PC-3 (cell line): ENCODE data around the gene DRAM1. TPM values are rescaled to one million over a fixed set of nuclear protein-coding genes. Genes with fewer than 3 reads are reported as not detected.

Source experiments
- ATAC-seq: fragments of 200-7000 bp; cut with Tn5 transposase; 2 replicates; pipeline ENCODE4 v1.9.1; 2020; ENCODE audit warnings: mild to moderate bottlenecking, moderate library complexity
- BruUV-seq: library from RNA; stranded (reverse); fragments of 400-500 nt; replicated peaks from 2 replicates; lab custom pipeline; 2021; lab: Mats Ljungman, UMichigan
- CTCF ChIA-PET: fragments of 300-600 bp; sonication (Branson Sonifier 250); formaldehyde crosslinking; loops from one replicate; lab custom pipeline; 2022; ENCODE audit warnings: antibody characterized with exemption; lab: Charles Lee
- POLR2A ChIA-PET: fragments of 300-600 bp; sonication (Branson Sonifier 250); formaldehyde crosslinking; loops from one replicate; lab custom pipeline; 2022; ENCODE audit warnings: antibody characterized with exemption; ENCODE audit not compliant: unreplicated experiment; lab: Charles Lee
- DNase-seq: peaks from one replicate; pipeline ENCODE4 v3.0.0-alpha.2; 2015
- H2AFZ ChIP-seq: fragments of 300-600 bp; sonication (generic); 2 replicates; pipeline ENCODE4 v1.6.0; 2016; ENCODE audit warnings: antibody characterized with exemption, low read length
- H3F3A ChIP-seq: fragments of 300-600 bp; sonication (generic); one replicate; pipeline ENCODE4 v1.6.0; 2017; ENCODE audit warnings: antibody characterized with exemption, low read length, control low read depth, mild to moderate bottlenecking; ENCODE audit not compliant: unreplicated experiment
- H3K27ac ChIP-seq: fragments of 300-600 bp; sonication (generic); 2 replicates; pipeline ENCODE4 v1.5.1; 2016; ENCODE audit warnings: mild to moderate bottlenecking, low read length
- H3K27me3 ChIP-seq: fragments of 300-600 bp; sonication (generic); 2 replicates; pipeline ENCODE4 v1.6.1; 2016; ENCODE audit warnings: low read length, mixed read lengths
- H3K36me3 ChIP-seq: fragments of 300-600 bp; sonication (generic); 2 replicates; pipeline ENCODE4 v1.6.1; 2016; ENCODE audit warnings: low read depth, mixed run types, low read length, mixed read lengths
- H3K4me1 ChIP-seq: fragments of 300-600 bp; sonication (generic); 2 replicates; pipeline ENCODE4 v1.5.1; 2016; ENCODE audit warnings: low read length; ENCODE audit not compliant: insufficient read depth
- H3K4me2 ChIP-seq: fragments of 300-600 bp; sonication (generic); 2 replicates; pipeline ENCODE4 v1.6.0; 2016; ENCODE audit warnings: low read length
- H3K4me3 ChIP-seq: fragments of 300-600 bp; sonication (generic); 2 replicates; pipeline ENCODE4 v1.5.1; 2016; ENCODE audit warnings: mild to moderate bottlenecking, low read length, mixed read lengths
- H3K79me2 ChIP-seq: fragments of 300-600 bp; sonication (generic); 2 replicates; pipeline ENCODE4 v1.6.1; 2017; ENCODE audit warnings: low read length, mixed read lengths
- H3K9ac ChIP-seq: fragments of 300-600 bp; sonication (generic); 2 replicates; pipeline ENCODE4 v1.6.0; 2016; ENCODE audit warnings: mild to moderate bottlenecking, low read length
- H3K9me2 ChIP-seq: fragments of 300-600 bp; sonication (generic); replicated peaks from 2 replicates; pipeline ENCODE4 v1.6.1; 2016; ENCODE audit warnings: mixed run types, low read length, mixed read lengths
- H3K9me3 ChIP-seq: fragments of 300-600 bp; sonication (generic); 2 replicates; pipeline ENCODE4 v1.6.1; 2016; ENCODE audit warnings: low read length, mixed read lengths
- H4K20me1 ChIP-seq: fragments of 300-600 bp; sonication (generic); 2 replicates; pipeline ENCODE4 v1.6.1; 2016; ENCODE audit warnings: low read length, mixed read lengths
- CTCF ChIP-seq: fragments of 300-600 bp; sonication (generic); conservative IDR thresholded peaks from 2 replicates; pipeline ENCODE4 v1.5.1; 2017; ENCODE audit warnings: antibody characterized with exemption, low read depth, mild to moderate bottlenecking, low read length
- EZH2 ChIP-seq: fragments of 300-600 bp; sonication (generic); IDR thresholded peaks from one replicate; pipeline ENCODE4 v1.6.1; 2017; ENCODE audit warnings: antibody characterized with exemption, mild to moderate bottlenecking, low read length; ENCODE audit not compliant: unreplicated experiment
- EZH2phosphoT487 ChIP-seq: fragments of 300-600 bp; sonication (generic); IDR thresholded peaks from 2 replicates; pipeline ENCODE4 v1.6.1; 2018; ENCODE audit warnings: mild to moderate bottlenecking, antibody characterized with exemption, low read length, borderline replicate concordance
- intact Hi-C: fragments of 100-400 bp; cut with micrococcal nuclease; formaldehyde crosslinking; loops from 2 replicates; pipeline ENCODE4 v1.9.0; 2023
- total RNA-seq: library from RNA; depleted of rRNA; stranded (reverse); fragments of >200 nt; gene quantifications from 2 replicates; pipeline ENCODE4 v1.2.3, GENCODE V29; 2014

DRAM1 gene
- total RNA-seq, 1 experiment from 2014 or later, result 5.2 TPM

GRCh38 chr12:101832030-101832429 is 45.4 kb upstream of the DRAM1 start:
- Histone ChIP-seq H3K9me2 (no peaks in the 10 kb centered on the region), H3K4me1 (peaks cover 10% of the 10 kb centered on the region), H3K9ac (no peak overlapping the region), H3K4me3 (no peak overlapping the region), H3F3A (no peaks in the 10 kb centered on the region), H3K79me2 (peaks cover 20% of the 10 kb centered on the region), H3K36me3 (no peaks in the 10 kb centered on the region), H3K9me3 (no peaks in the 10 kb centered on the region), H3K27ac (no peak overlapping the region), H2AFZ (no peak overlapping the region), H4K20me1 (no peaks in the 10 kb centered on the region), H3K4me2 (no peak overlapping the region), H3K27me3 (no peaks in the 10 kb centered on the region)
- POLR2A ChIA-PET, result no interaction called here
- peak; percentile 33 for DNase-seq
- no peak for ATAC-seq
- intact Hi-C loops, result loop anchor here (5.0 kb wide), 2 partner anchors 60 to 135 kb away; partner anchors contain the start of gene CHPT1
- BruUV-seq, result no TSS peak
- TF ChIP-seq CTCF (no peak), EZH2phosphoT487 (no peak), EZH2 (no peak)
- CTCF ChIA-PET, result no interaction called here

- no peak for TF ChIP-seq CTCF
- TF ChIP-seq EZH2, result no peak
- TF ChIP-seq EZH2phosphoT487, result no peak
- intact Hi-C loops, result no loop called here
- POLR2A ChIA-PET, result interaction anchor here (0.7 kb wide), 1 partner anchor 184 kb away, joined by 52 read pairs; no protein-coding TSS in a partner anchor
Observed at GRCh38 chr12:101838628-101839323, 38.6 kb upstream of the DRAM1 start.

More at GRCh38 chr12:101838628-101839323, 38.6 kb upstream of the DRAM1 start:
- ATAC-seq, result no peak
- Histone ChIP-seq H3K36me3 (no peaks in the 10 kb centered on the region), H3K4me3 (no peak overlapping the region), H2AFZ (no peak overlapping the region), H3K9me3 (no peaks in the 10 kb centered on the region), H3K27ac (no peak overlapping the region), H3K9me2 (no peaks in the 10 kb centered on the region), H3K9ac (no peak overlapping the region), H3K4me2 (no peak overlapping the region), H4K20me1 (no peaks in the 10 kb centered on the region), H3F3A (no peaks in the 10 kb centered on the region), H3K4me1 (peaks cover 8% of the 10 kb centered on the region; the same call in 1 of the 2 replicates), H3K79me2 (no peaks in the 10 kb centered on the region), H3K27me3 (no peaks in the 10 kb centered on the region)
- DNase-seq, result no peak
- BruUV-seq, result no TSS peak
- CTCF ChIA-PET, result interaction anchor here (0.6 to 2.8 kb wide), 5 partner anchors 9 to 67 kb away, joined by 3 to 23 read pairs (median 3); no protein-coding TSS in a partner anchor
